Right cardiac atrium (tissue), 5 donors: ENCODE data around the gene PACS1. TPM values are rescaled to one million over a fixed set of nuclear protein-coding genes. Genes with fewer than 3 reads are reported as not detected.
"Not testable (repeated sequence)": the region's sequence is repeated elsewhere in the genome, so short reads cannot be mapped to it uniquely, and the experiment has no call there.

Source experiments
- ATAC-seq, 2 donors: fragments of 200-7000 bp; cut with Tn5 transposase; one replicate each; pipeline versions ENCODE4 v1.8.0 to v1.9.1; 2020; ENCODE audit warnings: moderate library complexity in 2 of 2, mild to moderate bottlenecking in 1 of 2
- DNase-seq, 3 donors: peaks; one replicate each; pipeline ENCODE4 v3.0.0-alpha.2; 2020
- H3K27ac ChIP-seq: one replicate; pipeline ENCODE4 v1.5.1; 2013; ENCODE audit warnings: mild to moderate bottlenecking, low read length, control low read depth, moderate library complexity
- H3K27me3 ChIP-seq: one replicate; pipeline ENCODE4 v1.6.1; 2013; ENCODE audit not compliant: control insufficient read depth, insufficient read depth
- H3K4me1 ChIP-seq: one replicate; pipeline ENCODE4 v1.6.1; 2013; ENCODE audit warnings: low read length; ENCODE audit not compliant: control insufficient read depth, insufficient read depth
- H3K4me3 ChIP-seq: one replicate; pipeline ENCODE4 v1.5.1; 2013; ENCODE audit warnings: low read length, control low read depth
- H3K9me3 ChIP-seq: one replicate; pipeline ENCODE4 v1.6.1; 2013; ENCODE audit warnings: low read length; ENCODE audit not compliant: control insufficient read depth
- WGBS: extraction: QIAGEN DNeasy Blood & Tissue Kit; methylation state at CpG from one replicate; pipeline ENCODE4 v1.1.7; 2013; 5-methylcytosine and 5-hydroxymethylcytosine counted together
- intact Hi-C, 4 donors: fragments of 100-400 bp; cut with DNase I; formaldehyde crosslinking; loops; one replicate each; pipeline versions ENCODE4 v1.11.0 to v1.14.0; 2022 to 2023
- long read RNA-seq, 4 donors: library from polyadenylated mRNA; unstranded; transcript quantifications; one replicate each; pipeline ENCODE4 v2.0.0, GENCODE V29; 2020 to 2021
- polyA plus RNA-seq: library from polyadenylated mRNA; stranded (reverse); fragments of 200-250 nt; gene quantifications from one replicate; pipeline ENCODE4 v1.2.3, GENCODE V29; 2013
- total RNA-seq, 4 donors: library from RNA; stranded (reverse); fragmentation: NEBNext Ultra II Directional; extraction: Animal tissue kit (Norgen Biotek cat#: 25700); gene quantifications; one replicate each; pipeline ENCODE4 v1.2.1, GENCODE V29; 2021
- donor health status: healthy with polysubstance abuse.
- donor health status: DM: no; HTN: yes; CAD: no.
- donor health status: DM: no; HTN: no; CAD: no.
- donor health status: DM: no; HTN: yes; CAD: no; lungs with severe emphysema.
- donor health status: DM: yes; HTN: yes; CAD: no.

Gene PACS1
- total RNA-seq (10 to 100 TPM; 48.3 to 82.5 (median 56.5) TPM), polyA plus RNA-seq (30.9 TPM)
- long read RNA-seq, donor 1, full-length matches to known transcripts: 17 of 32 reads
- long read RNA-seq, donor 1, partial matches to known transcripts: 8 of 32 reads
- long read RNA-seq, donor 1, other reads (novel, unspliced or antisense): 7 of 32 reads
- long read RNA-seq, donor 2, full-length matches to known transcripts: 24 of 30 reads
- long read RNA-seq, donor 2, partial matches to known transcripts: 1 of 30 reads
- long read RNA-seq, donor 2, other reads (novel, unspliced or antisense): 5 of 30 reads
- long read RNA-seq, donor 3, partial matches to known transcripts: 5 of 9 reads
- long read RNA-seq, donor 3, other reads (novel, unspliced or antisense): 4 of 9 reads
- long read RNA-seq, donor 4, full-length matches to known transcripts: 33 of 44 reads
- long read RNA-seq, donor 4, partial matches to known transcripts: 2 of 44 reads
- long read RNA-seq, donor 4, other reads (novel, unspliced or antisense): 9 of 44 reads

DNA sequence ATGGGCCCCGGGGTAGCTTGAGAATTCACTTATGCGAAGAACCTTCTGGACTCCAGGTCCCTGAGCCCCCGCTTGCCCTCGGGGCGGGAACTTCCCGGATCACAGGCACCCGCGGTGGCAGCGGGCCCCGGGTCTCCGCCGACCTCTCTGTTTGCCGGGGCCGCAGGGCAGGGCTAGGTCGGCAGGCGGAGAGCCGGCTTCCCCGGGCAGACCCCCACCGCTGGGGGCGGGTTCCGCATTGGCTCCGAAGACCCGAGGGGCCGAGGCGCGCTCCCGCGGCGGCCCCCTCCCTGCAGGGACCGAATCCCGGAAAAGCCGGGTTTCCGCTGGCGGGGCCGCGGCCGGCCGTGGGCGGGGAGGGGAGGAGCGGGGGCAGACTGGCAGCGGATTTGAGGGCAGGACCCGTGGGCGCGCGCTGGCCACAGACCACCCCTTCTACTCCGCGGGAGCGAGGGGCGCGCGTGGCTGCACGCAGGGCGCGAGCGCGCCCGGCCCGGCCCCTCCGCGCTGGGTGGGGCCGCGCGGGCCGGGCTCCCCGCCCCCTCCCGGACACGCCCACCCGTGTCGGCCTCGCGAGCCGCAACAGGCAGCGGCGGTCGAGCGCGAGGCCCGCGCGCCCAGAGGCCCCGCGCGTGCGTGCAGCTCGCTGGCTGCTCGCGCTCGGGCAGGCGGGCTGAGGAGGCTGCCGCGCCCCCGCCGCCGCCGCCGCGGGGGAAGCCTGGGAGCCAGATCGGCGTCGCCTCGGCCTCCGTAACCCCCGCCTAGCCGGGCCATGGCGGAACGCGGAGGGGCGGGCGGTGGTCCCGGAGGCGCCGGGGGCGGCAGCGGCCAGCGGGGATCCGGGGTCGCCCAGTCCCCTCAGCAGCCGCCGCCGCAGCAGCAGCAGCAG lies at the start of gene PACS1:
PACS1 (plus strand) TSS at position 558 of the 889 bp plus-strand sequence; CDS start at position 773, 215 bp downstream.
- WGBS: under 1% methylated on average over 120 of the region's 120 CpGs
- H3K4me3 ChIP-seq: peak within 1 kb of the TSS; percentile 98
- no peaks in the 10 kb centered on the region for H3K9me3 ChIP-seq
- intact Hi-C loops: loop anchor here in 2 of 4 donors (5.0 to 10.0 kb wide), 2 partner anchors 55 to 57 kb away; no protein-coding TSS in a partner anchor
- peaks cover 6% of the 10 kb centered on the region for H3K4me1 ChIP-seq
- DNase-seq (peak; percentile 91 to 96 (median 95)), ATAC-seq (peak; percentile 90 to 91)
- H3K27me3 ChIP-seq: no peaks in the 10 kb centered on the region
- H3K27ac ChIP-seq: peak within 1 kb of the TSS; percentile 93

DNA sequence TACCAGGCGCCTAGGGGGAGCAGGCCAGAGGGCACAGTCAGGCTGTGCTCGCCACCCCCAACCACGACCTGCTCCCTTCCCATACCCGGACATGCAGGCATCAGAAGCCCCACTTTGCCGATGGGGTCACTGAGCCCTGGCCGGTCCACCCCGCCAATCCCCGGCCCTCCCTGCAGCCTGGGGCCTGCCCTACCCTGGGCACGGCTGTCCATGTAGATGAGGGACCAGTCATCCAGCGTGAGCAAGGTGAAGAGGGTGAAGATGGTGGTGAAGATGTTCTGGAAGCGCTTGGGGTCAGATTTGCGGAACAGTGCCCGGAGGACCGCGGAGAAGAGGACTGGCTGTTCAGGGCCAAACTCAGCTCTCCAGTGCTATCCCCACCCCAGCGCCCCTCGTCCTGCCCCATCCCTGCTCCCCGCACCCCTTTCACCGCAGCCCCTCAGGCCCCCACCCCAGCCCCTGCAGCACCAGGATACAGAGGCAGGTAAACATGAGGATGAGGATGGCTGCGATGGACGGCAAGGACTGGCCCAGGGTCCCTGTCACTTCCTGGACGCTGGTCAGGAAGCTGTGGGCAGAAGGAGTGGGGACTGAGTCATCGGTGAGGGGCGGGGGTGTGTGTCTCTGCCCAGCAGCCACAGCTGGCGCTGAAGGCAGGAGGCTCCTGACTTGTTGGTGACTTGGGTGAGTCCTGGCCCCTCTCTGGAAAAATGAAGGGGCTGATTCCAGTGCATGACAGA lies 49.3 kb upstream of the PACS1 start:
- no peak for DNase-seq
- 81% methylated on average over 25 of the region's 25 CpGs for WGBS
- ATAC-seq: peak in 1 of 2 donors; percentile 10

DNA sequence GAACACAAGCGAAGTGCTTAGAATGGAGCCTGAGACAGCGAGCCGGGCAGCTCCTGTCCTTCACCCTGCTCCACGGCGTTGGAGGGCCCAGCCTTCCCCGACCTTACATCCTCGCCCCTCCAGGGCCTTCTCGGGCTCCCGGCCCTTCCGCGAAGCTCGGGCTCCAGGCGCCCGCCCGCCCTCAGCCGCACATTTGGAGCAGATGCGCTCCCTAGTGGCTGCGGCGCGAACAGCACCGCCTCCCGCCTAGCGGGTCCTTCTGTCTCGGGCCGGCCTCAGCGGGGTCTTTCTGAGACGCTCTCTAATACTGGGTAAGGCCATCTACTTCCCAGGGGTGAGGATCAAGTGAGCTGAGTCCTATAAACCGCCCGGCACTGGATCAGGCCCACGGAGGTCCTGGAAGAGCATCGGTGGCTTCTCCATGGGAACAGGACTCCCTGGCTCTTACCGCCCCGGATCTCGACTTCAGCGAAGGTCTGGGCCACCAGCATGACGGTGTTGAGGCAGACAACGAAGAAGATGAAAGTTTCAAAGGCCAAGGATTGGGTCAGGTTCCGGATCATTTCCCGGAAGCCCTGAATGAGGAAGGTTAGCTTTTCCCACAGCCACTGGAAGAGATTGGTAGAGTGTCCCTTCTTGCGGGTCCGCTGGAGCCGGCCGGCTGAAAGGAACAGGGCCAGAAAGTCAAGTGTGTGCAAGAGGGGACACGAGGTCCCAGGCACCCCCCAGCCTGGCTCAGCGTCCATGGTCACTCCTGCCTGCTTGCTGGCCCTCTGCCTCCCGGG lies 47.5 kb upstream of the PACS1 start:
- H3K27me3 ChIP-seq: no peaks in the 10 kb centered on the region
- DNase-seq: peak; percentile 73 to 91 (median 90)
- no peaks in the 10 kb centered on the region for H3K9me3 ChIP-seq
- no peak overlapping the region for H3K27ac ChIP-seq
- no peak overlapping the region for H3K4me3 ChIP-seq
- peak; percentile 77 to 84 for ATAC-seq
- no peaks in the 10 kb centered on the region for H3K4me1 ChIP-seq
- 21% methylated on average over 46 of the region's 46 CpGs for WGBS
- intact Hi-C loops: no loop called here

More for the DNA sequence above, 49.3 kb upstream of the PACS1 start:
- intact Hi-C loops: no loop called here
- Histone ChIP-seq H3K4me3 (no peak overlapping the region), H3K27me3 (no peaks in the 10 kb centered on the region), H3K4me1 (no peaks in the 10 kb centered on the region), H3K27ac (no peak overlapping the region), H3K9me3 (no peaks in the 10 kb centered on the region)

DNA sequence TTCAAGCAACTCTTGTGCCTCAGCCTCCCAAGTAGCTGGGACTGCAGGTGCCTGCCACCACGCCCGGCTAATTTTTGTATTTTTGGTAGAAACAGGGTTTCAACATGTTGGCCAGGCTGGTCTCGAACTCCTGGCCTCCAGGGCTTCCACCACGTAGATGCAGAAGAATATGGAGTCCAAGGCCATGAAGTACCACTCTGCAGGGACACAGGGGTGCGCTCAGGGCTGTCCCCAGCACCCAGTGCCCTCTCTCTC lies 47.0 kb upstream of the PACS1 start:
- H3K4me3 ChIP-seq, H3K27ac ChIP-seq, intact Hi-C loops, H3K9me3 ChIP-seq, H3K27me3 ChIP-seq, H3K4me1 ChIP-seq, ATAC-seq, DNase-seq: not testable (repeated sequence)
- WGBS: 75% methylated on average over 5 of the region's 5 CpGs

DNA sequence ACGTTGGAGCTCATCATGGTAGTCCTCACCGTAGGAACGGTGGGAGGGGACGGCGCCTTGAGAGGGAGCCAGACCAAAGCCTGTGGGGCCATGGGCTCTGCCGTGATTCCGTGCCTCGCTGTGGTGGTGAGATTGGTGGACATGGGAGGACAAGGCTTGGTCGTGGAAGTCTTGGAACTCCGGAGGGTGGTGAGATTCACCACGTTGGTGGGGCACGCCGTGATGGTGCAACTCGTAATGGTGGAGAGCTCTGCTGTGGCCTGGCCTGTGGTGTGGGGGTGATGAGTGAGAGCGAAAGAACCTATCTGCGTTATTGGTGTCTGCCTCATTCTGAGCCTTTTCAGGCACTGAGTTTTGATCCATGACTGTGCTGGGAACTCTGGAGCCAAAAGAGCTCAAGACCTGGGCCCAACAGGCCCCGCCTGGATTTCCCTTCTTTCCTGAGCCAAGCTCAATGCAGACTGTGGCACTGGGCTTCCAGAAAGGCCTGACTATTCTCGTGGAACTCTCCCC lies 44.0 kb upstream of the PACS1 start, which contains the start of gene CATSPER1:
CATSPER1 (minus strand) TSS at position 463 of the 513 bp plus-strand sequence; CDS start at position 363, 100 bp downstream.
- intact Hi-C loops: no loop called here
- Histone ChIP-seq H3K9me3 (no peaks in the 10 kb centered on the region), H3K27me3 (no peaks in the 10 kb centered on the region), H3K4me1 (no peaks in the 10 kb centered on the region), H3K4me3 (no peak within 1 kb of the TSS), H3K27ac (no peak within 1 kb of the TSS)
- DNase-seq (no peak), ATAC-seq (no peak)
- 88% methylated on average over 18 of the region's 18 CpGs for whole genome bisulfite sequencing

DNA sequence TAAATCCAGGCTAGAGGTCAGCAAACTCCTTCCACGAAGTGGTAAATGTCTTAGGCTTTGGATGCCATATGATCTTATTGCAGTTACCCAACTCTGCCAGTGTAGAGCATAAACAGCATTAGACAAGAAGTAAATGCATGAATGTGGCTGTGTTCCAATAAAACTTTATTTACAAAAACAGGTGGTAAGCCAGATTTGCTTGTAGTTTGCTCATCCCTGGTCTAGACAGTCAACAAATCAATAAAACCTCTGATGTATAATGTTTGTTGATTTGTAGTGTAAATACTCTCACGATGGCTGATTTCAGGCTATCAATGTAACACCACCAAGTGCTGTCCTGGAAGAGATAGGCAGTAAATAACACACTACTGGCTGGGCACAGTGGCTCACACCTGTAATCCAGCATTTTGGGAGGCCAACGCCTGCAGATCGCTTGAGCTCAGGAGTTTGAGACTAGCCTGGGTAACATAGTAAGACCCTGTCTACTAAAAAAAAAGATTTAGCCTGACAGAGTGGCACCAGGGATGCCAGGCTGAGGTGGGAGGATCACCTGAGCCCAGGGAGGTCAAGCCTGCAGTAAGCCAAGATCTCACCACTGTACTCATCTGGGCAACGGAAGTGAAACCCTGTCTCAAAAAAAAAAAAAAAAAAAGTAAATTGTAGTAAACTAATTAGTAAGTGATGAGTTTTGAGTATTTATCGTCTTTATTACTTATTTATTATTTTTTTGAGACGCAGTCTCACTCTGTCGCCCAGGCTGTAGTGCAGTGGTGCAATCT lies 36.9 kb upstream of the PACS1 start:
- Histone ChIP-seq H3K27me3 (no peaks in the 10 kb centered on the region), H3K4me3 (no peak overlapping the region), H3K4me1 (no peaks in the 10 kb centered on the region), H3K27ac (no peak overlapping the region), H3K9me3 (no peaks in the 10 kb centered on the region)
- intact Hi-C loops: no loop called here
- DNase-seq: no peak
- ATAC-seq: no peak
- WGBS: 88% methylated on average over 8 of the region's 8 CpGs

DNA sequence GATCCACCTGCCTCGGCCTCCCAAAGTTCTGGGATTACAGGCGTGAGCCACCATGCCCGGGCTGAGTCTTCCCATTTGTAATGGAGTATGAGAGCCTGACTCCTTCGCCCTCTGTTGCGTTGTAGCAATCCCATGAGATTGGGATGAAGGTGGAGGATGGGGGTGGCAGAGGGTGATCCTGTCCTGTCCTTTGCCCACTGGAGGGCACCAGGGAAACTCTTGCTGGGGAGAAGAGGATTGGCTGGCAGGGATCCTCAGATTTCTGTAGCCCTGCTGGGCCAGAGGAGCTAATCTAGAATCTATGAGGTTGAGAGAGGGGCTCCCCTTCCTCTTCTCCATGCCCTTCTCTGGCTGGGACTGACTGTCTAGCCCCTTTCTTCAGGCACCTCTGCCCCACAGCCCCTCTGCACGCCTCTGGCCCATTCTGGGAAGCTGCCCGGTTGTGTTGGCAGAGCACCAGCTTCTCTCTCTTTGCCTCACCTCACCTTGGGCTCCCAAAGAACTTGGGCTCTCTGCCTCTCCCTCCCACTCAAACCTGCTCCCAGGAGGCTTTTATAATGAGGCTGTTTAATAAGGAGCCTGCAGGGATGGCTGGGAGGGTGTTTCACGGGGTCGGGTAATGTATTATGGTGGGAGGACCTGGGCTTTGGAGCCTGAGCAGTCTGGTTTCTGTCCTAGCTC lies 34.3 kb upstream of the PACS1 start:
- ATAC-seq: peak in 1 of 2 donors; percentile 27
- Histone ChIP-seq H3K27me3 (no peaks in the 10 kb centered on the region), H3K4me1 (no peaks in the 10 kb centered on the region), H3K4me3 (no peak overlapping the region), H3K9me3 (no peaks in the 10 kb centered on the region), H3K27ac (no peak overlapping the region)
- no peak for DNase-seq
- intact Hi-C loops: no loop called here
- 69% methylated on average over 9 of the region's 9 CpGs for WGBS

DNA sequence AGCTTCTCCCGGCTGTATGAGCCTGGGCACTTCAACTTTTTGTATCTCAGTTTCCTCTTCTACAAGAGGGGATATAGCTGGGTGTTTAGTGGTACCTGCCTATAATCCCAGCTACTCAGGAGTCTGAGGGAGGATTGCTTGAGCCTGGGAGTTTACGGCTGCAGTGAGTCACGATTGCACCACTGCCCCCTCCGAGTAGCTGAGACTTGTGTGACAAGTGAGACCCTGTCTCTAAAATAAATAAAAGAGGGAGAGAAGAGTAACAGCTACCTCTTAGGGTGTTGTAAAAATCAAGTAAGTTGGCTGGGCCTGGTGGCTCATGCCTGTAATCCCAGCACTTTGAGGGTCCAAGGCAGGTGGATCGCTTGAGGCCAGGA lies 33.8 kb upstream of the PACS1 start:
- intact Hi-C loops: no loop called here
- no peak overlapping the region for H3K4me3 ChIP-seq
- WGBS: 84% methylated on average over 5 of the region's 5 CpGs
- no peak overlapping the region for H3K27ac ChIP-seq
- DNase-seq (no peak), ATAC-seq (no peak)
- H3K9me3 ChIP-seq: no peaks in the 10 kb centered on the region
- H3K27me3 ChIP-seq: no peaks in the 10 kb centered on the region
- no peaks in the 10 kb centered on the region for H3K4me1 ChIP-seq

DNA sequence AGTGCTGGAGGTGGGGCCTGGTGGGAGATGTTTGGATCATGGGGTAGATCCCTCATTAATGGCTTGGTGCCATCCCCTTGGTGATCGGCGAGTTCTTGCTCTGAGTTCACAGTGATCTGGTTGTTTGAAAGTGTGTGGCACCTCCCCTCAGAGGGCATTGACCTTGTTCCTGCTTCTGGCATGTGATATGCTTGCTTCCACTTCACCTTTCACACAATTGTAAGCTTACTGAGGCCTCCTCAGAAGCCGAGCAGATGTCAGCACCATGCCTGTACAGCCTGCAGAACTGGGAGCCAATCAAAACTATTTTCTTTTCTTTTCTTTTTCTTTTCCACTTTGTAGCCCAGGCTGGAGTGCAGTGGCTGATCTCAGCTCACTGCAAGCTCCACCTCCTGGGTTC lies 32.7 kb upstream of the PACS1 start:
- Histone ChIP-seq H3K9me3 (no peaks in the 10 kb centered on the region), H3K27me3 (no peaks in the 10 kb centered on the region), H3K4me3 (no peak overlapping the region), H3K4me1 (no peaks in the 10 kb centered on the region), H3K27ac (no peak overlapping the region)
- intact Hi-C loops: no loop called here
- DNase-seq (no peak), ATAC-seq (no peak)
- WGBS: 92% methylated on average over 3 of the region's 3 CpGs
